GM23248 (cell line): ENCODE measurements around the gene IARS1. TPM values are rescaled to one million over a fixed set of nuclear protein-coding genes. Genes with fewer than 3 reads are reported as not detected.
A peak's percentile ranks its signal among the peaks of the same experiment; 100 is the strongest.

Source experiments
- DNase-seq: peaks from one replicate; pipeline ENCODE4 v3.0.0-alpha.2; 2015
- H2AFZ ChIP-seq: fragments of 200-600 bp; sonication (generic); 2 replicates; pipeline ENCODE4 v1.6.1; 2016; ENCODE audit warnings: antibody characterized with exemption
- H3F3A ChIP-seq: fragments of 200-600 bp; sonication (generic); 2 replicates; pipeline ENCODE4 v1.6.1; 2016; ENCODE audit warnings: mild to moderate bottlenecking, antibody characterized with exemption, mixed run types; ENCODE audit not compliant: insufficient read depth
- H3K27ac ChIP-seq: fragments of 200-600 bp; sonication (generic); 2 replicates; pipeline ENCODE4 v1.5.1; 2016; ENCODE audit warnings: mild to moderate bottlenecking
- H3K27me3 ChIP-seq: fragments of 200-600 bp; sonication (generic); replicated peaks from 2 replicates; pipeline ENCODE4 v1.6.1; 2016; ENCODE audit warnings: mild to moderate bottlenecking; ENCODE audit not compliant: insufficient read depth
- H3K36me3 ChIP-seq: fragments of 200-600 bp; sonication (generic); 2 replicates; pipeline ENCODE4 v1.6.1; 2016; ENCODE audit warnings: low read depth, mild to moderate bottlenecking
- H3K4me1 ChIP-seq: fragments of 200-600 bp; sonication (generic); 2 replicates; pipeline ENCODE4 v1.6.1; 2016; ENCODE audit warnings: mild to moderate bottlenecking; ENCODE audit not compliant: insufficient read depth
- H3K4me2 ChIP-seq: fragments of 200-600 bp; sonication (generic); one replicate; pipeline ENCODE4 v1.6.1; 2016; ENCODE audit warnings: mild to moderate bottlenecking; ENCODE audit not compliant: unreplicated experiment
- H3K4me3 ChIP-seq: fragments of 200-600 bp; sonication (generic); 2 replicates; pipeline ENCODE4 v1.5.1; 2016; ENCODE audit warnings: mild to moderate bottlenecking
- H3K79me2 ChIP-seq: fragments of 200-600 bp; sonication (generic); 2 replicates; pipeline ENCODE4 v1.6.1; 2016; ENCODE audit warnings: mild to moderate bottlenecking; ENCODE audit not compliant: insufficient read depth
- H3K9ac ChIP-seq: fragments of 200-600 bp; sonication (generic); 2 replicates; pipeline ENCODE4 v1.6.1; 2016; ENCODE audit warnings: mild to moderate bottlenecking
- H3K9me2 ChIP-seq: fragments of 200-600 bp; sonication (generic); 2 replicates; pipeline ENCODE4 v1.6.1; 2016; ENCODE audit warnings: mixed run types, mild to moderate bottlenecking, moderate library complexity; ENCODE audit not compliant: insufficient read depth
- H3K9me3 ChIP-seq: fragments of 200-600 bp; sonication (generic); one replicate; pipeline ENCODE4 v1.6.1; 2017; ENCODE audit warnings: low read depth
- H4K20me1 ChIP-seq: fragments of 200-600 bp; sonication (generic); 2 replicates; pipeline ENCODE4 v1.6.0; 2016; ENCODE audit not compliant: insufficient read depth
- EZH2 ChIP-seq: fragments of 200-600 bp; sonication (generic); IDR thresholded peaks from 2 replicates; pipeline ENCODE4 v1.6.1; 2018; ENCODE audit warnings: antibody characterized with exemption, mild to moderate bottlenecking; ENCODE audit not compliant: insufficient read depth, poor library complexity, severe bottlenecking
- EZH2phosphoT487 ChIP-seq: fragments of 200-600 bp; sonication (generic); IDR thresholded peaks from 2 replicates; pipeline ENCODE4 v1.6.1; 2018; ENCODE audit warnings: antibody characterized with exemption, moderate library complexity, mild to moderate bottlenecking, low read depth; ENCODE audit not compliant: insufficient read depth
- WGBS, 2 experiments: methylation state at CpG; one replicate each; pipeline ENCODE4 v1.1.6; 2015 to 2017; ENCODE audit warnings: low lambda C conversion rate in 2 of 2, low coverage in 1 of 2; ENCODE audit errors: missing lambda C conversion rate in 2 of 2; 5-methylcytosine and 5-hydroxymethylcytosine counted together
- in situ Hi-C: fragments of 300-500 bp; cut with MboI; formaldehyde crosslinking; loops from 2 replicates; pipeline ENCODE4 v1.15.0; 2020
- polyA plus RNA-seq: library from polyadenylated mRNA; unstranded; fragments of >200 nt; fragmentation: Nextera tagmentation; extraction: Ambion mirVana; gene quantifications from 2 replicates; pipeline ENCODE4 v1.2.1, GENCODE V29; 2016
- total RNA-seq: library from RNA; depleted of rRNA; stranded (reverse); fragments of >200 nt; shearing (Covaris generic); gene quantifications from 2 replicates; pipeline ENCODE4 v1.2.3, GENCODE V29; 2014

Gene IARS1
- total and polyA plus RNA-seq, 2 experiments from 2014 or later, result 223 to 343 TPM

DNA sequence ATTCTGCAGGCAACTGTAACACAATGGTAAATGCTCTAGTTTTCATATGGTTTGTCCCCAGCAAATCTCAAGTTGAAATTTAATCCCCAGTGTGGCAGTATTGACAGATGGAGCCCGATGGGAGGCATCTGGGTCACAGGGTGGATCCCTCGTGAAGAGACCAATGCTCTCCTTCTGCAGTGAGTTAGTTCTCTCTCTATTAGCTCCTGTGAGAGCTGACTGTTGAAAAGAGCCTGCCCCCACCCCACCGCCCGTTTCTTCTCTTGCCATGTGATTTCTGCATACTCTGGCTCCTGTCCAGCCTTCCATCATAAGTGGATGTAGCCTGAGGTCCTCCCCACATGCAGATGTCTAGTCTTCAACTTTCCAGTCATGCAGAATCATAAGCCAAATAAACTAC lies 27.0 kb downstream of the IARS1 start:
- Histone ChIP-seq H3K9ac (no peak overlapping the region), H3K36me3 (peaks cover 100% of the 10 kb centered on the region), H3K79me2 (peaks cover 63% of the 10 kb centered on the region), H3K9me3 (no peaks in the 10 kb centered on the region), H3K9me2 (no peaks in the 10 kb centered on the region), H4K20me1 (no peaks in the 10 kb centered on the region), H3K27me3 (no peaks in the 10 kb centered on the region), H3K4me3 (no peak overlapping the region), H3K27ac (no peak overlapping the region), H3F3A (peaks cover 59% of the 10 kb centered on the region), H3K4me2 (no peak overlapping the region), H2AFZ (no peak overlapping the region), H3K4me1 (peaks cover 9% of the 10 kb centered on the region)
- TF ChIP-seq EZH2, result no peak
- no peak for TF ChIP-seq EZH2phosphoT487
- DNase-seq, result no peak
- in situ Hi-C loops, result no loop called here
- WGBS, 2 experiments, result 58 to 64% methylated on average over 4 of the region's 4 CpGs

DNA sequence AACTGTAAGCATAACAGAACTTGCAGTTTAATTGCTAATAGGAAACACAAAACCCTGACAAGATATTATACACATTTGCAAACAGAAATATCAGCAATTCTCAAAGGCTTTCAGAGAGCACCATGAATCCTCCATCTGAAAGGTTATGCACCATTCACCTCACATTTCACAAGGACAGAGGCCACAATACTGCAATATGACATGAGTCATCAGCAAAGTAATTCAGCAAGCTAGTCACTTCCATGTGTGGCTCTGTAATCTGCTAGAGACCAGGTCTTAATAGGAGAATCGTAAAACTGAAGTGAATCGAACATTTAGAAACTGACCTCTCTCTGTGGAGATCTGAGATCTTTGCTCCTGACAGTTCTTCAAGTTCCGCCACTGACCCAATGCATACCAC lies 28.3 kb downstream of the IARS1 start:
- H4K20me1 ChIP-seq, result no peaks in the 10 kb centered on the region
- H3K36me3 ChIP-seq, result peaks cover 100% of the 10 kb centered on the region
- no peak overlapping the region for H3K4me2 ChIP-seq
- H3F3A ChIP-seq, result peaks cover 47% of the 10 kb centered on the region
- no peaks in the 10 kb centered on the region for H3K9me2 ChIP-seq
- H3K4me1 ChIP-seq, result peaks cover 9% of the 10 kb centered on the region
- H2AFZ ChIP-seq, result no peak overlapping the region
- no peaks in the 10 kb centered on the region for H3K27me3 ChIP-seq
- no peak overlapping the region for H3K9ac ChIP-seq
- DNase-seq, result peak; percentile 77
- peaks cover 64% of the 10 kb centered on the region for H3K79me2 ChIP-seq
- no peak overlapping the region for H3K4me3 ChIP-seq
- no peaks in the 10 kb centered on the region for H3K9me3 ChIP-seq
- WGBS, 2 experiments, result 65% methylated on average over 3 of the region's 3 CpGs
- TF ChIP-seq EZH2, result no peak
- TF ChIP-seq EZH2phosphoT487, result no peak
- in situ Hi-C loops, result no loop called here
- peak overlapping the region; percentile 28 for H3K27ac ChIP-seq

DNA sequence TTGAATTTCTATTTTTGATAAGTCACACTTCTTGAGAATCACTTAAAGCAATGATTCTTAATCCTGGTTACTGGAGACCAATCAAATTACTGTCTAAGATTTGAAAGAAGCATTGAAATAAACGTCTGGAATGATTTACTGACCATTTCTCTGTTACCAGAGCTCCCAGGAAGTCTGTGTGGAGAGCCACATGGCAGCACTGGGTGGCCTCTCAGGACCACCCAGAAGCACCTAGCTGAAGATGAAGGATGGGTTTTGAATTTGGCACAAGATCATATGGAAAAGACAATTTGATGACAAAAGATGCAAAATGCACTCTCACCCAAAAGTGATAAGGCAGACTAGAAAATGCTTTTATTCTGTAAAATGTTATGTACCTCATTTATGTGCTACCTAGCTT lies 30.4 kb downstream of the IARS1 start:
- in situ Hi-C loops, result no loop called here
- Histone ChIP-seq H3K27me3 (no peaks in the 10 kb centered on the region), H3K27ac (no peak overlapping the region), H3K36me3 (peaks cover 100% of the 10 kb centered on the region), H2AFZ (no peak overlapping the region), H4K20me1 (no peaks in the 10 kb centered on the region), H3K4me3 (no peak overlapping the region), H3K4me2 (no peak overlapping the region), H3K9me2 (no peaks in the 10 kb centered on the region), H3K4me1 (peaks cover 9% of the 10 kb centered on the region), H3K9ac (no peak overlapping the region), H3K79me2 (peaks cover 59% of the 10 kb centered on the region), H3F3A (peaks cover 34% of the 10 kb centered on the region), H3K9me3 (no peaks in the 10 kb centered on the region)
- 77 to 91% methylated on average over 1 of the region's 1 CpG for WGBS, 2 experiments
- no peak for TF ChIP-seq EZH2
- TF ChIP-seq EZH2phosphoT487, result no peak
- DNase-seq, result no peak

DNA sequence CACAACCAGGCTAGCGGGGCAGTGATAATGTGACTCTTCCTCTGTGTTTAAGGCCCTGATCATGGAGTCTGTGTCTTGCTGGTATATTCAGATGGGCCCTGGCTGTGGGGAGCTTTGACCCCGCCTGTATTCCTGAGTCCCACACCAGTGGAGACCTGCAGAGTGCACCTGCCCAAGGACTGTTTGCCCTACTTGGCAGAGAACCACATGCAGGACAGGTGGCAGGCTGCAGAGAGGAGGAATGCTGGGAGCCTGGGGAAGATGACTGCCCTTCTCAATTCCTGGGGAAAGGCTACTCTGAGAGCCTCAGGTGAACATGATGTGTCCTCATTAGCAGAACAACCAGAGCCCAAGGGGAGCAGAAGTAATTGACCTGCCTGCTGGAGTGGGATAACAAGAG lies 36.2 kb downstream of the IARS1 start:
- H3K79me2 ChIP-seq, result peaks cover 21% of the 10 kb centered on the region
- no peak overlapping the region for H3K4me2 ChIP-seq
- H3K4me3 ChIP-seq, result no peak overlapping the region
- H3K27me3 ChIP-seq, result no peaks in the 10 kb centered on the region
- TF ChIP-seq EZH2phosphoT487 (no peak), EZH2 (no peak)
- no peak for DNase-seq
- H3K27ac ChIP-seq, result no peak overlapping the region
- WGBS, 2 experiments, result 100% methylated on average over 2 of the region's 2 CpGs
- no peaks in the 10 kb centered on the region for H3K9me3 ChIP-seq
- H3K9me2 ChIP-seq, result no peaks in the 10 kb centered on the region
- peaks cover 21% of the 10 kb centered on the region; the same call in 1 of the 2 replicates for H3F3A ChIP-seq
- no peaks in the 10 kb centered on the region for H3K4me1 ChIP-seq
- no peaks in the 10 kb centered on the region for H4K20me1 ChIP-seq
- H3K36me3 ChIP-seq, result peaks cover 97% of the 10 kb centered on the region
- in situ Hi-C loops, result no loop called here
- H2AFZ ChIP-seq, result no peak overlapping the region
- no peak overlapping the region for H3K9ac ChIP-seq
